ENCODE data around the gene STXBP4. TPM values are rescaled to one million over a fixed set of nuclear protein-coding genes. Genes with fewer than 3 reads are reported as not detected.

STXBP4 gene
- total and polyA plus RNA-seq, 2 donors (not counting 3 experiments of a cell fraction or from before 2014, with no cell fraction given), result 1.9 to 12.9 TPM

DNA sequence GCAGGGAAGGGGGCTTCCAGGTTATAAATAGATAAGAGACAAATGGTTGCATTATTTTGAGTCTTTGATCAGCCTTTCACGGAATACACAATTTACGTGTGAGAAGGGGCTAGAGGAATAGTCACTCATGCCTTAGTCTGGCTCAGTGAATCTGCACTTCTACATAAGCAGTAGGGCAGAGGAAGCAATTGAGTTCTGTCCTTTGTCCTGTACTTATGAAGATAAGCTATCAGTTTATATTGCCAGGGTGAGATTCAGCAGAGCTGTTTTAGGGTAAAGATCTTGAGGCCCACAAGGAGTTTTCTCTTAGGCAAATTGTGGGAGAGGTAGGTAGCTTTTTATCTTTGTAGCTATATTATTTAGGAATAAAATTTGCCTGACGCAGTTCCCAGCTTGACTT is 34.6 kb upstream of the STXBP4 start:
- intact Hi-C loops (cut with micrococcal nuclease), result no loop called here
- H3K4me3 ChIP-seq (replicated peaks in 1 of 3; ENCODE audit: insufficient read depth in 1 of 3, low read depth in 1 of 3, low read length in 3 of 3), result no peak overlapping the region
- DNase-seq (ENCODE audit: low read depth, low spot score) (no peak), FAIRE-seq (no peak)
- H3K4me1 ChIP-seq (ENCODE audit: control insufficient read depth, extremely low read depth, insufficient read depth, low read length), result no peaks in the 10 kb centered on the region
- H3K9me3 ChIP-seq (replicated peaks; ENCODE audit: control insufficient read depth, insufficient read depth, low read length), result no peaks in the 10 kb centered on the region
- no peak overlapping the region for H2AFZ ChIP-seq (ENCODE audit: low read depth, low read length)
- no peaks in the 10 kb centered on the region for H3K79me2 ChIP-seq (ENCODE audit: control insufficient read depth, insufficient read depth, low read length)
- no peaks in the 10 kb centered on the region for H4K20me1 ChIP-seq (replicated peaks; ENCODE audit: control insufficient read depth, extremely low read depth, insufficient read depth, low read length)
- no peak overlapping the region for H3K27ac ChIP-seq (ENCODE audit: insufficient read depth, low read depth, low read length)
- no peaks in the 10 kb centered on the region for H3K36me3 ChIP-seq (ENCODE audit: control insufficient read depth in 2 of 2, extremely low read depth in 1 of 2, insufficient read depth in 2 of 2, low read length in 2 of 2)
- no peak overlapping the region for H3K4me2 ChIP-seq (ENCODE audit: insufficient read depth, low read length)
- dilution Hi-C loops (cut with MboI; ENCODE audit: extremely low pct_ligation_motif_present, low sequenced_read_pairs), result no loop called here
- no peaks in the 10 kb centered on the region for H3K9me1 ChIP-seq (replicated peaks; ENCODE audit: control insufficient read depth, extremely low read depth, insufficient read depth, low read length)
- no peak overlapping the region for H3K9ac ChIP-seq (replicated peaks; ENCODE audit: extremely low read depth, insufficient read depth, low read length)
- no peaks in the 10 kb centered on the region for H3K27me3 ChIP-seq (ENCODE audit: control insufficient read depth in 2 of 2, insufficient read depth in 2 of 2, low read length in 2 of 2)
- BruUV-seq (replicated peaks), result no TSS peak
- TF ChIP-seq EZH2 (IDR thresholded peaks at IDR 0.05; ENCODE audit: borderline replicate concordance, low read depth, low read length, severe bottlenecking) (no peak), POLR2AphosphoS5 (IDR thresholded peaks at IDR 0.05; ENCODE audit: insufficient read depth, low read depth, low read length) (no peak), FOS (IDR thresholded peaks at IDR 0.05; ENCODE audit: borderline replicate concordance, insufficient read depth, low read length) (no peak), MYC (IDR thresholded peaks at IDR 0.05; ENCODE audit: low read depth, low read length) (no peak), POLR2A (IDR thresholded peaks at IDR 0.05; ENCODE audit: low read depth, low read length) (no peak), CTCF (IDR thresholded peaks at IDR 0.05; ENCODE audit: extremely low read depth in 1 of 2, insufficient read depth in 1 of 2, low read depth in 1 of 2, low read length in 2 of 2) (no peak), GATA2 (IDR thresholded peaks at IDR 0.05; ENCODE audit: insufficient read depth, insufficient read length, low read depth, low read length) (no peak), JUN (IDR thresholded peaks at IDR 0.05; ENCODE audit: borderline replicate concordance, insufficient read depth, insufficient read length, low read depth) (no peak)
- TF ChIP-seq, protein P1, sequence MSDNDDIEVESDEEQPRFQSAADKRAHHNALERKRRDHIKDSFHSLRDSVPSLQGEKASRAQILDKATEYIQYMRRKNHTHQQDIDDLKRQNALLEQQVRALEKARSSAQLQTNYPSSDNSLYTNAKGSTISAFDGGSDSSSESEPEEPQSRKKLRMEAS (IDR thresholded peaks at IDR 0.05; ENCODE audit: insufficient read depth, insufficient read length), result no peak
- CTCF ChIA-PET, result no interaction called here
- POLR2A ChIA-PET, result no interaction called here
